Measurements from ENCODE around the gene ATP8B3.

The ATP8B3 gene, protein sequence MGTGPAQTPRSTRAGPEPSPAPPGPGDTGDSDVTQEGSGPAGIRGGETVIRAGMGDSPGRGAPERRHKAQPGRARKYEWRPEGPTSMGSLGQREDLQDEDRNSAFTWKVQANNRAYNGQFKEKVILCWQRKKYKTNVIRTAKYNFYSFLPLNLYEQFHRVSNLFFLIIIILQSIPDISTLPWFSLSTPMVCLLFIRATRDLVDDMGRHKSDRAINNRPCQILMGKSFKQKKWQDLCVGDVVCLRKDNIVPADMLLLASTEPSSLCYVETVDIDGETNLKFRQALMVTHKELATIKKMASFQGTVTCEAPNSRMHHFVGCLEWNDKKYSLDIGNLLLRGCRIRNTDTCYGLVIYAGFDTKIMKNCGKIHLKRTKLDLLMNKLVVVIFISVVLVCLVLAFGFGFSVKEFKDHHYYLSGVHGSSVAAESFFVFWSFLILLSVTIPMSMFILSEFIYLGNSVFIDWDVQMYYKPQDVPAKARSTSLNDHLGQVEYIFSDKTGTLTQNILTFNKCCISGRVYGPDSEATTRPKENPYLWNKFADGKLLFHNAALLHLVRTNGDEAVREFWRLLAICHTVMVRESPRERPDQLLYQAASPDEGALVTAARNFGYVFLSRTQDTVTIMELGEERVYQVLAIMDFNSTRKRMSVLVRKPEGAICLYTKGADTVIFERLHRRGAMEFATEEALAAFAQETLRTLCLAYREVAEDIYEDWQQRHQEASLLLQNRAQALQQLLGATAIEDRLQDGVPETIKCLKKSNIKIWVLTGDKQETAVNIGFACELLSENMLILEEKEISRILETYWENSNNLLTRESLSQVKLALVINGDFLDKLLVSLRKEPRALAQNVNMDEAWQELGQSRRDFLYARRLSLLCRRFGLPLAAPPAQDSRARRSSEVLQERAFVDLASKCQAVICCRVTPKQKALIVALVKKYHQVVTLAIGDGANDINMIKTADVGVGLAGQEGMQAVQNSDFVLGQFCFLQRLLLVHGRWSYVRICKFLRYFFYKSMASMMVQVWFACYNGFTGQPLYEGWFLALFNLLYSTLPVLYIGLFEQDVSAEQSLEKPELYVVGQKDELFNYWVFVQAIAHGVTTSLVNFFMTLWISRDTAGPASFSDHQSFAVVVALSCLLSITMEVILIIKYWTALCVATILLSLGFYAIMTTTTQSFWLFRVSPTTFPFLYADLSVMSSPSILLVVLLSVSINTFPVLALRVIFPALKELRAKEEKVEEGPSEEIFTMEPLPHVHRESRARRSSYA (N-terminal part only)

DNA sequence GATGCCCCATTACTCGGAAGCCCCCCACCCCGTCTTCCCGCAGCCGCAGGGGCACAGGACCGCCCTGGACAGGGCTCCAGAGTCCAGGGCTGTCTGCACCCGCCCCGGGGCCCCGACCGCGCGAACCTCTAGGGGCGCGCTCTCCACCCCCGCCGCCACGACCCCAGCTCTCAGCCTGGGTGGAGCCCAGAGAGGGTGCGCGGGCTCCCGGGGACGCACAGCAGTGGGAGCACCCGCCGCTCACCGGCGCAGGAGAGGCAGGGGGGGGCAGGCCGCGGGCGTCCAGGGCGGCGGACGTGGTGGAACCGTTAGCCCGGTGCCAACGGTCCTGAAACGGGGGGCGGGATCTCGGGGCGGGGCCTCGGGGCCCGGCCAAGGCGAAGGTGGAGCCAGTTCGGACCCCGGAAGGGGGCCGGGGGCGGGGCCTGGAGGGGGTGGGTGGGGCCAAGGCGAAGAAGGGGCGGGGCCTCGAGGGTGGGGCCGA is at the start of gene ATP8B3:
Gene ATP8B3 (minus strand): TSS at position 335 of the 484 bp plus-strand sequence. CDS start 540 bp downstream, outside the sequence.
- peak; percentile 38 for DNase-seq (ENCODE audit: low read depth)

DNA sequence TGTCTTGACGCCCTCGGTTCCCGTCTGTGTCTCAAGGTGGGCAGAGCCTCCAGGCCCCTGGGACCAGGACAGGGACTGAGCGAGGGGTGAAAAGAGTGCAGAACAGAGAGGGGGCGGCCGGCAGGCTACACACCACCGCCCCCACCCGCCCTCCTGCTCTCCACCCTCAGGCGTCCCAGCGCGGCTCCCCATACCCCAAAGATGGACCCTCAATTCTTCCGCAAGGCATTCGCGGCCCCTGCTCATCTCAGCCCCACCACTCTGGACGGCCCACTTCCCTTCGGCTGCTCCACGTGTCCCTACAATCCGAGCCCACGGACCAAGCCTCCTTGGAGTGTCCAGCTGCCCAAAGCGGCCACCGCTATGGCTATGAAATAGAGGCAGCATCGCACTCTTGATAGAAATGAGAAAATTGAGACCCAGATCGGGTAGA is 49.5 kb upstream of the ATP8B3 start:
- no peak for DNase-seq (ENCODE audit: low read depth)

DNA sequence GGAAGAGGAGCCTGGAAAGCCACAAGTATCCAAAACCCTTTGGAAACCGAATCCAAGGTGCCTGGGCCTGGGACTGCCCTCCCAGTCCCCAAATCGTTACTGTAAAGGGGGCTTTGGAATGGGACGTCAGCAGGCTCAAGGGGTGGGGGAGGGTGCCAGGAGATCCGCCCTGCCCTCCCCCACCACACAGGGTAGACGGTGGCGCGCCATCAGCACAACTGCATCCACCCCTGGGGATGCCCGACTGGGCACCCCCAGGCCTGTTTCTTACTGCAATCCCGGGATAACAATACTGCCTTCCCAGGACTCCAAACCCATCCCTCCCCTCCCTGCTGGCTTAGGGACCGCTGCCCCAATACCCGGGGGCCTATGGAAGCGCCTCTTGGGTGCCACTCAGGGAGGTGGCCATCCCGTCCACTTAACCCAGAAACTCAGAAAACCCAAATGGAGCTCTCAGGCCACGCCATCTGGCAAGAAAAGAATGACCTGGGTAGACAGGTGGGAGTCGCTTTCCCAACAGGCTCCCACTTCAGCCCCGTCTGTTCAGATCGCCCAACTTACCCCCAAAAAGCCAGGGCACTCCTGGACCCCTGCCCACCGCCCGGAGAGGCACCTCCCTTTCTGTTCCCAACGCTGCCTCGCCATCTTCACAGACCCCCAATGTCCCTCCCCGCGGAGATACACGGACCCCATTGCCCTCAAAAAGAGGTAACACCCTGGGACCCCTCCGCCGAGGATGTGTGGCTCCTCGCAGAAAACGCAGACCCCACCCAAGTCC is 48.9 kb upstream of the ATP8B3 start:
- DNase-seq (ENCODE audit: low read depth): no peak

DNA sequence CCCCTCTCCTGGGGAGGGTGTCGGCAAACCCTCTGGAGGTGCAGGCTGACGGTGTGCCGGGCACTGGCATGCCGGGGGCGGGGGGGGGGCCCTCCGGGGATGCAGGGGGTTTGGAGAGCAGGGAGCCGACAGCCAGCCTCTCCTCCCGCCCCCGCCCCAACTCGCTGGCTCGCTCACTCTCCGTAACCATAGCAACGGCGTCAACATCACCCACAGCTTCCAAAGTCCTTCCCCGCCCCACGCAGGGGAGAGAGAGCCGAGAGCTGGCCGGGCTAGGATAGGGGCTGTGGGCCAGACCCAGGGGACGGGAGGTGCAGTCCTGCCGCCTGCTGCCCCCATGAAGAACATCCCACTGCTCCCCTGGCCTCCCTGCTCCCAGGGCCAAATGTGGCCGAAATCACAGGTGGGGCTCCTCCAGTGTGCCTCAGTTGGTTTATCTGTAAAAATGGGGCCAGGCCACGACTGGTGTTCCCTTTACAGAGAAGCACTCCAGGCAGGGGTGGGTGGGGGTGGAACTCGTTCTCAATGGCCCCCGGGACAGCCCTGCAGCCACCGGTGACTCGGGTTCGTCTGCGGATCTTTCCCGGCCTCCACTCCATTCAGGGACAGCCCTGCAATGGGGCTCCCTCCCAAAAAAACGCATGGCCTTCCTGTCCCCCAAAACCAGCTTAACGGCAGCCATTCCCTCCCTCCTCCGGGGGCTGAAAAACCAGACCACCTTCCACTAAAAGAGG is 48.1 kb upstream of the ATP8B3 start:
- peak; percentile 51 for DNase-seq (ENCODE audit: low read depth)

DNA sequence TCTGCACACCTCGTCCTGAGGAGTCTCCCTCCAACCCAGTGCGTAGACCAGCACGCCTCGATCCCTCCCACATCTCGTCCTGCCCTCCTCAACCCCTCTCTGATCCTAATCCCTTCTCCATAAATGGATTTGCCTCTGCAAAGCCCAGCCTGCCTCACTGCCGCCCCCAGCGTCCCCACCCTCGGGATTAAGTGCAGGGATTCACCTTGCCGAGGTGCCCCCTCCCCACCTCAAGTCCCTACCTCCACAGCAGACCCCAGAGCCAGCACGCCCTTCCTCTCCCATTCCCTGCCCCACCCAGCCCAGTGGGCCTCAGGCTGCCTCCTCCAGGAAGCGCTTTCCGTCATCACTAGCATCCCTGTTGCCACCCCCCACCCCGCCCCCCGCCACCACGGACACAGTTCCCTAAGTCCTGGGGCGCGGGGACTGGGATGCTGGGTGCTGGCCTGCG is 47.3 kb upstream of the ATP8B3 start:
- no peak for DNase-seq (ENCODE audit: low read depth)

DNA sequence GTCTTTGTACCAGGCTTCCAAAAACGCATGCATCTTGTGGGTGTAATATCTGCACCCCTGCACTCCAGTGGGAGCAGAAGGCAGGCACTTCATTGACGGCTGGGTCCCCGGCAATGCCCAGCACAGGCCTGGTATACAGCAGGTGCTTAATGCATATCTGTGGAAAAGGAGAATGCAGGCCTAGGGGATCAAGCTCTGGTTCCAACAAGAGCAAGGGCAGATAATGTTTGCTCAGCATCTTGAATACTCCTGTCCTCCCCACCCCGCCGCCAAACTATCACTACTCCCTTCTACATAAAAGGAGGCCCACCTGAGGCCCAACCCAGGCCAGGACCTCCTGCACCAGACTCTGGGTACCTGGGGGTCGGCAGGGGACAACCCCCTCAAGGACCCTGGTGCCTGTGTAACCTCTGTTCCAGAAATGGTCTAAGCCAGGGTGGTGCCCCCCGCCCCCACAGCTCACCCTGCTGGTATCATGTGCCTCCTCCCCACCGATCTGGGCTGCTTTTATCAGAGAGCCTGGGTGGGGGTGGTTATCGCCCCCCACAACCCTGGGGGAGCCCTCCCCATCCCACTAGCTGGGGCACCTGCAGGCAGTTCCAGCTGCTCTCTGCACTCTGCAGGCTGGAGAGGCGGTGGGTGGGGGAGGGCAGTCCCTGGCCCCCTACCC is 46.5 kb upstream of the ATP8B3 start:
- DNase-seq (ENCODE audit: low read depth): no peak

DNA sequence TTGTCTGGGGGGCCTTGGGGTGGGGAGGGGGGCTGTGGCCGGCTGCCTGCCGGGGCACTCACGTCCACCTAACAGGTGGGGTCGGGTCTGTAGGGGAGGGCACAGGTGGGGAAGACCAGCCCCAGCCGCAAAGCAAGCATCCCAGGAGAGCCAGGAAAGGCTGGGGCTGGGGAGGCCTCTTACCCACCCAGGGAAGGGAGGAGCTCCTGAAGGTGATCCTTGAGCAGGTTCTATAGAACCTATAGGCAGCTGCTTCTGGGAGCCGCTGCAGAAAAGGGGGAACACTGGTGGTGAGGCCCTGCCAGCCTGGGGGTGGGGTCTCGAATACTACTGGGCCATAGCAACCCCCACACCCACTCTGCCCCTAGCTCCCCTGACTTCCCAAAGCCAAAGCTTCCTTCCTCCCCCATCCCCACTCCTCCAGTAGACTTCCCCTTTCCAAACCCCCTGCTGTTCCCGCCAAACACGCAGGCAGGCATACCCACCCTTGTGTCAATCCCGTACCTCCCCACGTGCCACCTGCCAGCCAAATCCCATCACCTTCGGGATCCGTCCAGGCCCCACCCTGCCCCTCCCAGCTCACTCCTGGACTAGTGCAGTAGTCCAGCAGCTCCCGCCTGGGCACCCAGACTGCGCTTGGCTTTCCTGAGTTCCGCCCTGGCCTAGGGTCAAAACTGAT is 45.7 kb upstream of the ATP8B3 start:
- DNase-seq (ENCODE audit: low read depth): no peak

DNA sequence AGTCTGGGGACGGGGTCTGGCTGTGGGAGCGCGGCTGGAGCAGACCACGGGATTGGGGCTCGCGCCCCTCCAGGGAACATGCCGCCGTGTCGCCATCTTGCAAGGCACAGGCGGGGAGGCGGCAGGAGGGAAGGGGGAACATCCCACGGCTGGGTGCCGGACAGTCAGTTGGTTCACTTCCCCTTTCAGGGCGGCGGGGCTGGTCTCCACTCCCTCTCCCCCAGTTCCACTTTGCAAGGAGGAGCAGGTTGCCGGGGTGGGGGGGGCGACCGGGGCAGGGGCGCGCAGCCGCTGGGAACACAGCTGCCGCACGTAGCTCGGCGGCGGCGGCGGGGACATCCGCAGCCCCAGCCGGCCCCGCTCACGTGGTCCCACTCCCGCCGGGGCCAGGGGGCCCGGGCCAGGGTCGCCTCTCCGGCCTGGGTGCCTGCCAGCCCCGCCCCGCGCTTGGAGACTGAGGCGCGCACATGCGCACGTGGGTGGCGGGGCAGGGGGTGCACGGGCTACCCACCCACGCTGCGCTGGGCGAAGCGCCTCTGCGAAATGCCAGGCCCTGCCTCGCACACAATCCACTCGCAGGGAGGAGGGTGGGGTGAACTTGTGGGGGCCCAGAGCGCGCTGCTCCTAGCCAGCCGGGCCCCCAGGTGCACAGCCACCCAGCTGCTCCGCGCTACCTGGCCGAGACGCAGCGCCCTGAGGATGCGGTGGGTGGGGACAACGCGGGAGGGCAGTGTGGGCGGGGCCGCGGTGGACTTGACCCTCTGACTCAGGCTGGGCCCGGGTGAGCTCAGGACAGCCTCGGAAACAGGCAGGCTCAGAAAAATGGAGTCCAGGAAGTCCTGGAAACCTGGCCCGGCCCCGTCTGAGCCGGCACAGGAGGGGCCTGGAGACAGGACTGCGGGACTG is 44.9 kb upstream of the ATP8B3 start:
- peak; percentile 62 for DNase-seq (ENCODE audit: low read depth)

DNA sequence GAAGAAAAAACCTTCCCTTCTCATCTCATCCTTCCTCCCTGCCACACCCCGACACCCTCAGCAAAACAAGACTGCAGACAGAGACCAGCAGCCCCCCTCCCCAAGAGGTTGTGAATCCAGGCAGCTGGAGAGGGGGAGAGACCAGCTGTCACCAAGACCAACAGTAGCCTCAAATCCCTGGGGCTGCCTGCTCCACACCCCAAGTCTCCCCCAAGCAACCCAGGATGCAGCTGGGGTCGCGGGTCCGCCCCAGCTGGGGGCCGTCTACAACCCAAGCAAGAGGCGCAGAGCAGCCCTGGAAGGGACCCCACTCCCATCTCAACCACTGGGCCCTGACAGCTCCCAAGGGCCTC is 44.2 kb upstream of the ATP8B3 start:
- no peak for DNase-seq (ENCODE audit: low read depth)

DNA sequence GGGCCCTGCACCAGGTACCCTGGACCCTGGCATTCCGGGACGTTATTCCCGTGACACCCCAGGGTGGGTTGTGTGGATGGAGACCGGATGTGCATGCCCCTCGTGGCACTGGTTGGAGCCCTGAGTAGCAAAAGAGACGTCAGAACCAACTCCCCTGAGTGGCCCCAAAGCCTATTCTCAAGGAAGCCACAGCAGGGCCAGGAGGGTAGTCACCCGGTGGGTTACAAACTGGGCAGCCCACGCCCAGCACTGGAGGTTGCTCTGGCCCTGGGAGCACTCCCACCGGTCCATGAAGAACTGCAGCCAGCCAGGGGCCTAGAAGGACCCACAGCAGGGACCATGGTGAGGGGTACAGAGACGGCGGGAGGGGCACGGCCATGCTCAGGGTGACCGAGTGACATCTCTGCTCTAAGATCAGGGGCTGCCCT is 43.8 kb upstream of the ATP8B3 start:
- DNase-seq (ENCODE audit: low read depth): no peak

DNA sequence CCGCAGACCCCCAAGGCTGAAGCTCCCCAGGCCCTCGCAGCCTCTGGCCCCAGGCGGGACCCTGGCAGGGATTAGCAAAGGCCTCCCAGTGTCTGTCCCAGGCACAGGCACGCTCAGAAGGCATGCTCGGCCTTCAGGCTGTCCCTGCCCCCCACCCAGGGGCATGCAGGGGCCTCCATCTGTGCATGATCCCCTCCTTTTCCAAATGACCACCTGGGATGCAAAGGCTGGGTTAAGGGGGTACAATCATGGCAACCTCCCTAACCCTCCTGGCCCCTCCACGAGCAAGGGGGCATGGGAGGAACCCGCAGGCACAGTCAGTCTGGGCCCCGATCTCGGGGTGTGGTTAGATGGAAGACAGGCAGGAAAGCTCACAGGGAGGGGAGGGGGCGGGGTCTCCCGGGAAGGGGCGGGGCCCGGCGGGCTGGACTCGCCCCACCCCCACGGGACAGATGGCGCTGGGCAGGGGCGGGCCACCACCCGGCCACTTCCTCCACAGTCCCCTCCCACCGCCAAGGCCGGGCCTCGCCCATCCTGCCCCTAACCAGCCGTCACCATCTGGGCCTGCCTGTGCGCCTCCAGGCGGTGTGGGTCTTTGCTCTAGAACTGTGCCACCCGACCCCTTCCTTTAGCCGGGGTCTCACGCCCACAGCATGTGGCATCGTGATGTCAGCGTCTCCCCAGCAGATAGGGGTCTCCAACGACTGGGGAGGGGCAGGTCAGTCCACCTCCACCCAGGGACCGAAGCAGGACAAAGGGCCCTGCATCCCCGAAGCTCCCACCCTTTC is 43.2 kb upstream of the ATP8B3 start:
- peak; percentile 56 for DNase-seq (ENCODE audit: low read depth)

DNA sequence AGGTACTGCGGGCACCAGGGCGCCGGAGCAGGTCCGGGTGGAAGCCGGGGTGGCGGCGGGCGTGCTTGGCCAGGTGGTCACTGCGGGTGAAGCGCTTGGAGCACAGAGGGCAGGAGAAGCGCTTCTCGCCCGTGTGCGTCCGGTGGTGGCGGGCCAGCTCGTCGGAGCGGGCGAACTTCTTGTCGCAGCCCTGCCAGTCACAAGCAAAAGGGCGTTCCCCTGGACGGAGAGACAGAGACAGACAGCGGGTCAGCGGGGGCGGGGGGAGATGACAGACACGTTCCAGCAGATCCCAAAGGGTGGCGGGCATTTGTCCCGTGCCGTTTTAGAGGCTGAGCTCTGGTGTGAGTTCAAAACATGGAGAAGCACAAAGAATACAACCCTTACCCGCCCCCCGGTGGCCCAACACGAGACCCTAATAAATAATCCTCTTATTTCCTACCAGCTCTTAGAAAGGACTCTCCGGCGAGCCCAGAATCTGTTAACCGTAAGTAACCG is 42.5 kb upstream of the ATP8B3 start:
- no peak for DNase-seq (ENCODE audit: low read depth)

DNA sequence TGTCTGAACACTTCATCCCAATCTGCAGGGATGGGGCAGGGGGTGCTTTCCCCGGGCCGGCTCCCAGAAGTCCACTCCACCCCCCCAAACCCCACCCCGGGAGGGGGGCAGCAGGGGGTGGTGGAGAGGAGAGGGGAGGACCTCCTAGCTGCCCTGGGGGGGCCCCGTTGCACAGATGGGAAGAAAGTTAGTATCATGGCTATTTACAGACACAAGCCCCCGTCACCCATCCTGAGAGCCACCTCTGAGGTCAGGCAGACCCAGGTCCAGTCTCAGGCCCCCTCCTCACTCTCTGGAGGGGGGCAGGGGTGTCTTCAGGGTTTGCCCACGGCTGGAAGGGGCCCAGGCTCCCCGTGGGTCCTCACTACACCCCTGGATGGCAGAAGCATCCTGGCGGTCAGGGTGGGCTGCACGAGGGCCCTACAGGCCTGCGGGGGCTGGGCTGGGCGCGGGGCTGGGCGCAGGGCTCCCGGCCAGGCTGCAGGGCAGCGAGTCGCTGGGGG is 42.0 kb upstream of the ATP8B3 start:
- no peak for DNase-seq (ENCODE audit: low read depth)

DNA sequence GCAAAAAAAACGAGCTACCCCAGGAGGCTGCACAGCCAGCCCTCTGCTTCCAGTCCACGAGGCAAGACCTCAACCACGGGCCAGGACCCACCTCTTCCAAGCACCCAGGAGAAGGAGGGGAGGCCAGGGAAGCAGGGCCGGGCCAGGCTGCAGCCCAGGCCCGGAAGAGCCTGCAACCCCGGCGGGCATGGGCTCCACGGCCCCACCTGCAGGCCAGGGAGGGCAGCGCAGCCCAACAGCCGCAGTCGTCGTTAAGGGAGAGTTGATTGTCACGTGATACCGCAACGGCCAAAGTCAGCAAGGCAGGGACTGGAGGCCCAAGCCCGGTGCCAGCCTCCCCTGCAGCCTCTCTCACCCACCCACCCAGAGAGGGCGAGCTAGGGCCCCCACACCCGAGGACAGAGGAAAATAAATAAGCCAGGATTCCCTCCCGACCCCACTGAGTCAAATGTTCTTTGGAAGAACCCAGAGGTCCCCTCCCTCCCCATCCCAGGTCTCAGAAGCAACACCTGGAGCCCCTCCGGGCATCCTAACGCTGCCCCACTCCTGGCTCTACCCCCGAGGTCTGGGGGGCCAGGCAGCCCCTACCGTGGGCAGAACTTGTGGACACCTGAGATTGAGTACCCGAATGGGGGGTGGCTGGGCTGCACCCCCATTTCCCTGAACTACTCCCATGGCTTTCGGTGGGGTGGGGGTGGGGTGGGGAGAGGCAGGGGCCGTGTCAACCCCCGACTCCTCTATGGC is 41.4 kb upstream of the ATP8B3 start:
- DNase-seq (ENCODE audit: low read depth): peak; percentile 63

DNA sequence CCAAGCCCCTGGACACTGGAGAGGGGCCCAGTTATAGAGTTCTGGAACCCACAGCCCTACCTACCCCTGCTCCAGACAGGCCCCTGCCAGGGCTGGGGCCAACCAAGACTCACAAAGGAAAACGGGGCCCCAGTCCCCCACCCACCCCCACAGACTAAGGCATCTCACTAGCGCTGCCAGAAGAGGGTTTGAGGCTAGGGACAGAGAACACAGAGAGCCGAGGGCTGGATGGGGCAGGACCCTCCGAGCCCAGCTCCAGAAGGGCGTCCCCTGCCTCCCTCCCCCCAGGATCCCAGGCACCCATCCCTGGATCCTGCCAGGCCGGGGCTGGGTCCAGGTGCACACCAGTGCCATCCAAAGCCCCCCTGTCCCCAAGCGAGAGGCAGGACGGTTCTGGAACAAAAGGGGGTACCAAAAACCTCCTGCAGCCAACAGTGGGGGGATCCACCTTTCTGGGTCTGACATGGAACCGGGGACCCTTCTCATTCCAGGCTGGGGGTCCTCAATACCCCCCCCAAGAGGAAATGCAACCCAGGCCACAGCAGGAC is 40.6 kb upstream of the ATP8B3 start:
- DNase-seq (ENCODE audit: low read depth): no peak
